Panc1 (cell line): ENCODE data around the gene ACOT8. TPM values are rescaled to one million over a fixed set of nuclear protein-coding genes. Genes with fewer than 3 reads are reported as not detected.

Source experiments
- ATAC-seq: fragments of 200-7000 bp; cut with Tn5 transposase; 2 replicates; pipeline ENCODE4 v1.9.1; 2020; ENCODE audit warnings: mild to moderate bottlenecking, moderate library complexity
- BruUV-seq: library from RNA; stranded (reverse); fragments of 400-500 nt; replicated peaks from 2 replicates; lab custom pipeline; 2021; lab: Mats Ljungman, UMichigan
- CTCF ChIA-PET: fragments of 300-600 bp; sonication (Branson Sonifier 250); formaldehyde crosslinking; loops from one replicate; lab custom pipeline; 2022; ENCODE audit warnings: antibody characterized with exemption; lab: Charles Lee
- POLR2A ChIA-PET: fragments of 300-600 bp; sonication (Branson Sonifier 250); formaldehyde crosslinking; loops from one replicate; lab custom pipeline; 2022; ENCODE audit warnings: antibody characterized with exemption; lab: Charles Lee
- DNase-seq: peaks from one replicate; pipeline ENCODE4 v3.0.0-alpha.2; 2010; ENCODE audit warnings: low read depth, low spot score
- H3K27ac ChIP-seq: 2 replicates; pipeline ENCODE4 v1.5.1; 2011; ENCODE audit warnings: mild to moderate bottlenecking, low read length, inconsistent platforms
- H3K27me3 ChIP-seq: fragments of 200-500 bp; sonication (Bioruptor generic); 2 replicates; pipeline ENCODE4 v1.6.0; 2014; ENCODE audit warnings: low read length, inconsistent platforms; ENCODE audit not compliant: control insufficient read depth, insufficient read depth
- H3K36me3 ChIP-seq: fragments of 200-500 bp; sonication (Bioruptor generic); 2 replicates; pipeline ENCODE4 v1.5.1; 2014; ENCODE audit warnings: inconsistent platforms, mild to moderate bottlenecking, low read length, moderate library complexity; ENCODE audit not compliant: control insufficient read depth, insufficient read depth
- H3K4me1 ChIP-seq: 2 replicates; pipeline ENCODE4 v1.5.1; 2011; ENCODE audit warnings: inconsistent platforms, mild to moderate bottlenecking, low read length, moderate library complexity; ENCODE audit not compliant: control insufficient read depth, insufficient read depth
- H3K4me3 ChIP-seq, 2 experiments: 2 replicates each; pipeline ENCODE4 v1.5.1; 2011 to 2012; ENCODE audit warnings: low read depth in 2 of 2, low read length in 2 of 2, mild to moderate bottlenecking in 2 of 2, inconsistent platforms in 1 of 2, moderate library complexity in 1 of 2
- H3K9me3 ChIP-seq: fragments of 200-500 bp; sonication (Bioruptor generic); 2 replicates; pipeline ENCODE4 v1.5.1; 2014; ENCODE audit warnings: low read depth, mild to moderate bottlenecking, inconsistent platforms, low read length, moderate library complexity; ENCODE audit not compliant: control insufficient read depth, insufficient read depth
- POLR2AphosphoS5 ChIP-seq: IDR thresholded peaks from 2 replicates; pipeline ENCODE4 v1.6.1; 2012; ENCODE audit warnings: mild to moderate bottlenecking, low read depth, low read length, moderate library complexity
- SIN3A ChIP-seq: IDR thresholded peaks from 2 replicates; pipeline ENCODE4 v1.6.1; 2012; ENCODE audit warnings: low read depth, mild to moderate bottlenecking, low read length, moderate library complexity, borderline replicate concordance; ENCODE audit not compliant: insufficient read depth
- TCF7L2 ChIP-seq: IDR thresholded peaks from 2 replicates; pipeline ENCODE4 v1.6.1; 2011; ENCODE audit warnings: mild to moderate bottlenecking, low read depth, low read length, inconsistent platforms
- in situ Hi-C: cut with HindIII; loops from 2 replicates; pipeline ENCODE4 v1.10.0; 2016; ENCODE audit warnings: low sequenced_read_pairs, low pct_unique_long_range_greater_than_20kb
- intact Hi-C: fragments of 100-400 bp; cut with micrococcal nuclease; formaldehyde crosslinking; loops from one replicate; pipeline ENCODE4 v1.10.0; 2022; ENCODE audit not compliant: unreplicated experiment
- total RNA-seq: library from RNA; stranded (reverse); gene quantifications from one replicate; pipeline ENCODE4 v1.2.1, GENCODE V29; 2021; ENCODE audit not compliant: unreplicated experiment
- TF ChIP-seq, protein P1 (sequence below), 2 experiments: IDR thresholded peaks; 2 replicates each; pipeline ENCODE4 v1.6.1; 2011 to 2012; ENCODE audit warnings: low read depth in 2 of 2, control low read depth in 1 of 2, low read length in 1 of 2, mild to moderate bottlenecking in 1 of 2, moderate library complexity in 1 of 2; ENCODE audit not compliant: insufficient read depth in 1 of 2
- TF ChIP-seq, protein P2 (sequence below): fragments of 450-650 bp; IDR thresholded peaks from 2 replicates; pipeline ENCODE4 v1.5.1; 2017; ENCODE audit warnings: mild to moderate bottlenecking

ACOT8 gene
- total RNA-seq, 1 experiment from 2014 or later: 21.1 TPM

DNA sequence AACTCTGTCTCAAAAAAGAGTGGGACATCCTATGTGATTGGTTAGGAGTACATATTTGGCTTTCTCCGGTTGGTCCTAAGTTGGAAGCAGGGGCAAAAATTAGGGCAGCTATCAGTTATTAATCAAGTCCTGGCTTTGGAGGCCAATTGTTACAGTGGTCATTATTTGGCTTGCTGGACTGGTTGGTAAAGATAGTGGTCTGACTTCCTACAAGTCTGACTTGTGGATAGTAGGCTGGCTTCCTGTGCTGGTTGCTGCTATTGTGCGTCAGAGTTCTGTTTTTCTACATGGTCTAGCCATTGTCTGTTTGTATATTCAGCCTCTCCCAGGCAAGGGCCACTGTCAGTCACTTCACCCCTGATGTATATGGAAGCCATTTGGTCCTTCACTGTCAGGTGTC lies 7.0 kb downstream of the ACOT8 start:
- POLR2A ChIA-PET: no interaction called here
- Histone ChIP-seq H3K36me3 (no peaks in the 10 kb centered on the region; the same call in 1 of the 2 replicates), H3K27ac (no peak overlapping the region), H3K27me3 (no peaks in the 10 kb centered on the region), H3K4me1 (no peaks in the 10 kb centered on the region; the same call in 1 of the 2 replicates), H3K4me3 (no peak overlapping the region), H3K9me3 (no peaks in the 10 kb centered on the region)
- BruUV-seq: no TSS peak
- intact Hi-C loops (no loop called here), in situ Hi-C loops (no loop called here)
- TF ChIP-seq, protein P1, sequence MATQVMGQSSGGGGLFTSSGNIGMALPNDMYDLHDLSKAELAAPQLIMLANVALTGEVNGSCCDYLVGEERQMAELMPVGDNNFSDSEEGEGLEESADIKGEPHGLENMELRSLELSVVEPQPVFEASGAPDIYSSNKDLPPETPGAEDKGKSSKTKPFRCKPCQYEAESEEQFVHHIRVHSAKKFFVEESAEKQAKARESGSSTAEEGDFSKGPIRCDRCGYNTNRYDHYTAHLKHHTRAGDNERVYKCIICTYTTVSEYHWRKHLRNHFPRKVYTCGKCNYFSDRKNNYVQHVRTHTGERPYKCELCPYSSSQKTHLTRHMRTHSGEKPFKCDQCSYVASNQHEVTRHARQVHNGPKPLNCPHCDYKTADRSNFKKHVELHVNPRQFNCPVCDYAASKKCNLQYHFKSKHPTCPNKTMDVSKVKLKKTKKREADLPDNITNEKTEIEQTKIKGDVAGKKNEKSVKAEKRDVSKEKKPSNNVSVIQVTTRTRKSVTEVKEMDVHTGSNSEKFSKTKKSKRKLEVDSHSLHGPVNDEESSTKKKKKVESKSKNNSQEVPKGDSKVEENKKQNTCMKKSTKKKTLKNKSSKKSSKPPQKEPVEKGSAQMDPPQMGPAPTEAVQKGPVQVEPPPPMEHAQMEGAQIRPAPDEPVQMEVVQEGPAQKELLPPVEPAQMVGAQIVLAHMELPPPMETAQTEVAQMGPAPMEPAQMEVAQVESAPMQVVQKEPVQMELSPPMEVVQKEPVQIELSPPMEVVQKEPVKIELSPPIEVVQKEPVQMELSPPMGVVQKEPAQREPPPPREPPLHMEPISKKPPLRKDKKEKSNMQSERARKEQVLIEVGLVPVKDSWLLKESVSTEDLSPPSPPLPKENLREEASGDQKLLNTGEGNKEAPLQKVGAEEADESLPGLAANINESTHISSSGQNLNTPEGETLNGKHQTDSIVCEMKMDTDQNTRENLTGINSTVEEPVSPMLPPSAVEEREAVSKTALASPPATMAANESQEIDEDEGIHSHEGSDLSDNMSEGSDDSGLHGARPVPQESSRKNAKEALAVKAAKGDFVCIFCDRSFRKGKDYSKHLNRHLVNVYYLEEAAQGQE (IDR thresholded peaks at IDR 0.05; ENCODE audit: insufficient read depth in 1 of 2, low read depth in 2 of 2, low read length in 1 of 2): no peak
- TF ChIP-seq SIN3A: no peak
- TF ChIP-seq, protein P2, sequence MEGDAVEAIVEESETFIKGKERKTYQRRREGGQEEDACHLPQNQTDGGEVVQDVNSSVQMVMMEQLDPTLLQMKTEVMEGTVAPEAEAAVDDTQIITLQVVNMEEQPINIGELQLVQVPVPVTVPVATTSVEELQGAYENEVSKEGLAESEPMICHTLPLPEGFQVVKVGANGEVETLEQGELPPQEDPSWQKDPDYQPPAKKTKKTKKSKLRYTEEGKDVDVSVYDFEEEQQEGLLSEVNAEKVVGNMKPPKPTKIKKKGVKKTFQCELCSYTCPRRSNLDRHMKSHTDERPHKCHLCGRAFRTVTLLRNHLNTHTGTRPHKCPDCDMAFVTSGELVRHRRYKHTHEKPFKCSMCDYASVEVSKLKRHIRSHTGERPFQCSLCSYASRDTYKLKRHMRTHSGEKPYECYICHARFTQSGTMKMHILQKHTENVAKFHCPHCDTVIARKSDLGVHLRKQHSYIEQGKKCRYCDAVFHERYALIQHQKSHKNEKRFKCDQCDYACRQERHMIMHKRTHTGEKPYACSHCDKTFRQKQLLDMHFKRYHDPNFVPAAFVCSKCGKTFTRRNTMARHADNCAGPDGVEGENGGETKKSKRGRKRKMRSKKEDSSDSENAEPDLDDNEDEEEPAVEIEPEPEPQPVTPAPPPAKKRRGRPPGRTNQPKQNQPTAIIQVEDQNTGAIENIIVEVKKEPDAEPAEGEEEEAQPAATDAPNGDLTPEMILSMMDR: no peak
- TF ChIP-seq TCF7L2: no peak
- TF ChIP-seq POLR2AphosphoS5: no peak
- no peak for DNase-seq
- ATAC-seq: no peak
- CTCF ChIA-PET: no interaction called here

DNA sequence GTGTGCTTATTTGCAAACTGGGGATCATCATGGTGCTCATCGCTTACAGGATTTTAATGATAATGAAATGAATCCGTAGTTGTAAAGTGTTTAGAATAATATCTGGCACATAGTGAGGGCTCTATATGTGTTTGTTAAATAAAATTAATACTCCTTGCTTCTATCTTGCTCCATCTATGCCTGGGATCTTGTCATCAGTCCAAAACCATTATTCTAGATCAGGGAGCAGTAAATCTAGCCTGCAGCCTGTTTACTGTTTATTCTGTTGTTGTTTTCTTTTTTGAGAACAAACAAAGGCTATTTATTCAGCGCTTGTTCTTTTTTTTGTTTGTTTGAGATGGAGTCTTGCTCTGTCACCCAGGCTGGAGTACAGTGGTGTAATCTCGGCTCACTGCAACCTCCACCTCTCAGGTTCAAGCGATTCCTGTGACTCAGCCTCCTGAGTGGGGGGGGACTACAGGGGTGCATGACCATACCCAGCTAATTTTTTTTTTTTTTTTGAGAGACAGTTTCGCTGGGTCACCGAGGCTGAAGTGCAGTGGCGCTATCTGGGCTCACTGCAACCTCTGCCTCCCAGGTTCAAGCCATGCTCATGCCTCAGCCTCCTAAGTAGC lies 8.1 kb downstream of the ACOT8 start:
- intact Hi-C loops: no loop called here
- peaks cover 2% of the 10 kb centered on the region; the same call in 1 of the 2 replicates for H3K36me3 ChIP-seq
- H3K27ac ChIP-seq: no peak overlapping the region
- DNase-seq: no peak
- no peaks in the 10 kb centered on the region; the same call in 1 of the 2 replicates for H3K4me1 ChIP-seq
- no peak overlapping the region for H3K4me3 ChIP-seq
- POLR2A ChIA-PET: no interaction called here
- TF ChIP-seq, protein P1 (IDR thresholded peaks at IDR 0.05; ENCODE audit: insufficient read depth in 1 of 2, low read depth in 2 of 2, low read length in 1 of 2): no peak
- TF ChIP-seq POLR2AphosphoS5 (peak; percentile 45; the same call in 1 of the 2 replicates), SIN3A (no peak)
- BruUV-seq: no TSS peak
- H3K9me3 ChIP-seq: no peaks in the 10 kb centered on the region
- no peaks in the 10 kb centered on the region for H3K27me3 ChIP-seq
- CTCF ChIA-PET: no interaction called here
- in situ Hi-C loops: no loop called here
- ATAC-seq: peak; percentile 45; the same call in 1 of the 2 replicates
